ENCODE results near the gene NUP153.

NUP153 gene

GRCh38 chr6:17662585-17662984, 44.1 kb downstream of the NUP153 start:
- DNase-seq (ENCODE audit: low spot score): no peak

DNA sequence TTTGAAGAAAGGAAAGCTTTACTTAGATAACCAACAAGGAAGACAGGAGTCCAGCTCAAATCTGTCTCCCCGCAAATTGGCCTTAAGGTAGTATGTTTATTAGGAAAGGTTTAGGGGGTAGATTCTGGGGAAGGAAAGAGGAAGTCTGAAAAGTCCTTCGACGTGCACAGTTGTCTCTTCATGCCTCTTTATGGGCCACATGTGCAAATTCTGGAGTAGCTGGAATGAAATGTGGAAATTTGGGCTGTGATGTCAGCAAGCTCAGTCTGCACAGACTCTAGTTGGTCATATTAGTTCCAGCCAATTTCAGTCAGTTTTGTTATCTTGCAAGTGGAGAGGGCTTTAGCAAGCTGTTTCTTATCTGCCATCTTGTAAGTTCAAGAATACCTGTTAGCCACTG, 50.1 kb downstream of the NUP153 start:
- no peak for DNase-seq (ENCODE audit: low spot score)

DNA sequence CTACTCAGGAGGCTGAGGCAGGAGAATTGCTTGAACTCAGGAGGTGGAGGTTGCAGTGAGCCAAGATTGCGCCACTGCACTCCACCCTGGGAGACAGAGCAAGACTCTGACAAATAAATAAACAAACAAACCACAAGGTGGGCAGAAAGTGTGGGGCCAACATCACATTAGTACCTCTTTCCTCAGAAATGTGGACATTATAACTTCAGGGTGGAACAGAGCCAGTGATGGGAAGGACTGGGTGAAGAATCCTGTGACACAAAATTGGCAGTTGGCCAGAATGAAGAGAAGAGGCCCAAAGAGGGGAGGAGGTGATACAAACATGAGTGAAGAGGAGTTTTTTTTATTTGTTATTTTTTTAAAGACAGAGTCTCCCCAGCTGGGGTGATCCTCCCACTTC, 50.6 kb downstream of the NUP153 start:
- no peak for DNase-seq (ENCODE audit: low spot score)

- no peak for DNase-seq (ENCODE audit: low spot score)
Measured at GRCh38 chr6:17653198-17653882, 53.4 kb downstream of the NUP153 start.

DNA sequence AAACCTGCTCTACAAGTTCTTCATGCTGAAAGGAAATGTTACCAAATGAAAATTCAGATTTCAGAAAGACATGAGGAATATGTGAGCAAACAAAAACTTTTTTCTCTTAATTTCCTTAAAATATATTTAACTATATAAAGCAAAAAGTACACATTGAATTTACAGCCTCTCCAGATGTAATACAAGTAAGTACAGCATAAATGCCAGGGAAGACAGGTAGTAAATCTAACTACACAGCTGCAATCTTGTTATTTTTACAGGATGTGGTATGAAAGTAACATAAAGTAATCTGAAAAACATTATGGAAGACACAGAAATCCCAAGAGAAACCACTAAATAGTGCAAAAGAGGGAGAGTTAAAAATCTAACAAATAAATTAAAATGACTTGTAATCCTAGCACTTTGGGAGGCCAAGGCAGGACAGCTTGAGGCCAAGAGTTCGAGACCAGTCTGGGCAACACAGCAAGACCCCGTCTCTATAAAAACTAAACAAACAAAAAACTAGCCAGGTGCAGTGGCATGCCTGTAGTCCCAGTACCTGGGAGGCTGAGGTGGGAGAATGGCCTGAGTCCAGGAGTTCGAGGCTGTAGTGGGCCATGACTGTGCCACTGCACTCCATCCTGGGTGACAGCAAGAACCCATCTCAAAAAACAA, 55.9 kb downstream of the NUP153 start:
- DNase-seq (ENCODE audit: low spot score): no peak

DNA sequence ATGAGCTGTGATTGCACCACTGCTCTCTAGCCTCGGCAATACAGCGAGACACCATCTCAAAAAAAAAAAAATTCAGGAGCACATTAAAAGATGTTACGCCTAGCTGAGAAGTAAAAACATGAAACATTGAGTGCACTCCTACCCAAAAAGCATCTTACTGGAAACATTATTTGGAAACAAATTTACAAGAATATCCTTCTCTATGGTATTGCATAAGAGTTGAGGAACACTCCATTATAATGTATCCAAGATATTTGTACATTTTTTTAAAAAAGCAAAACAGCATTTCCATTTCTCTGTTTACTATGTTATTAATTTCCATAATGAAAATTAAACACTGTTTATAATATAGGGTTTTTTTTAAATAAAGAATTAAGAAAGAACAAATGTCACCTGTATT, 58.0 kb downstream of the NUP153 start:
- no peak for DNase-seq (ENCODE audit: low spot score)

GRCh38 chr6:17640477-17640917, 66.2 kb downstream of the NUP153 start:
- DNase-seq (ENCODE audit: low spot score): no peak

DNA sequence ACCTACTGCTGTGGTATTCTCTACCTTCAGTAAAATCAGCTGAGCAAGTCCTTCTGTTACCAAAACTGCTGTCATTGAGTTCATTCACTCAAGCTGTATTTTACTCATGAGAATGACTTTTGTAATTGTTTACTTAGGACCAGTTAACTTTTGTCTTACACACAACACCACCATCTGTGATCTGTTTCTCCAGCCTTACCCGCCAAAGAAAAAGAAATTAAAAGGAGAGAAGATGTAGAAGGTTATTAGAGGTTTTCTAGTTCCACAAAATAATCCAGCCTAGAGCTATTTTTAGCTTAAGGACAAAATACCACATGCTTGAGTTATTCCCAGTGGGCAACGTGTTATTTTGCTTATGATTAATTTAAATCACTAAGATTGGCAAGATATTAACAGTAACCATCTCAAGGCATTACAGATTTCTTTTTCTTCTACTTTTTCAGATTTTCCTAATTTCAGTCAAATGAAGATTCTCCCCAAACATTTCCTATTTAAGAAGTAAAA, 68.5 kb downstream of the NUP153 start:
- DNase-seq (ENCODE audit: low spot score): no peak

DNA sequence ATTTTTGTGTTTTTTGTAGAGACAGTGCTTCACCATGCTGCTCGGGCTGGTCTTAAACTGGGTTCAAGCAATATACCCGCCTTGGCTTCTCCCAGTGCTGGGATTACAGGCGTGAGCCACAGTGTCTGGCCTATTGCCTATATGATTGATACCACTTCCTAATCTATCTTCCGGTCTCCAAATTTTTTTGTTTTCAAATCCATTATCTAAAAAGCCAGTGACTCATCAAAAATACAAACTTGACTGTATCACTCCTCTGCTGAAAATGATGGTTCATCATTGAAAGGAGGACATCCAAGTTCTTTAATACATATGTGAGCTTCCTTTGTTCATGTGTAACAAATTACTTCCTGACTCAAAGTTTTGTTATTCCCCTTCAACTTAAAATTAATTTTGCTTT, 71.2 kb downstream of the NUP153 start:
- no peak for DNase-seq (ENCODE audit: low spot score)

DNA sequence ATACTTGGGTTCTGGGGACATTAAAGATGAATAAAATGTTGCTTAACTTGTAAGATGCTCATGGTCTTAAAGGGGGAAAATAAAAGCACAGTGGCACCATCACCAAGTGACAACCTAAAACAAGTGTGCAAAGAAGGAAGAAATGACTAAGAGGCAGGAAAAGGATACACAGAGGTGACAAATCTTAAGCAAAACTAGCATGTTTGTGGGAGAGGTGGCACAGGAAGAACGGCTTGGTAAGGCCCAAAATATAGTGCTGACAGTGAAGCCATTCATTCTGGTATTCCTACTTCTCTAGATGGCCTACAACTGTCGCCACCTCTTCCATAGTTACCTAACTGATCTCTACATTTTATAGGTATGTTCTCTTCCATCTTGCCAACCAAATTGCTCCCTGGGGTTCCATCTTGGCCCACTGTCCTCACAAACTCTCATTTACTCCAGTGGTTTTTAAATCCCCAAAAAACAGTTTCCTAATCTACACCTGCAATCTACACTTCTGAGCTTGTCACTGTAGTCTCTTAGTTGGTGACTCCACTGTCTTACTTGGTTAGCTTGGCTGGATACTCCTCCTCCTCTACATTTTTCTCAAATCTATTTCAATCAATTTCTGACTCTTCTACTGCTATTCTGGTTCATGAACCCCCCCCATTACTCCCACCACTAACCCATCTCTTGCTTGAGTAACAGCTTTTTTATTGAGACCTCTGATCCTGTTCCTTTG, 73.1 kb downstream of the NUP153 start:
- no peak for DNase-seq (ENCODE audit: low spot score)

- no peak for DNase-seq (ENCODE audit: low spot score)
Measured at GRCh38 chr6:17632934-17633333, 73.8 kb downstream of the NUP153 start.

DNA sequence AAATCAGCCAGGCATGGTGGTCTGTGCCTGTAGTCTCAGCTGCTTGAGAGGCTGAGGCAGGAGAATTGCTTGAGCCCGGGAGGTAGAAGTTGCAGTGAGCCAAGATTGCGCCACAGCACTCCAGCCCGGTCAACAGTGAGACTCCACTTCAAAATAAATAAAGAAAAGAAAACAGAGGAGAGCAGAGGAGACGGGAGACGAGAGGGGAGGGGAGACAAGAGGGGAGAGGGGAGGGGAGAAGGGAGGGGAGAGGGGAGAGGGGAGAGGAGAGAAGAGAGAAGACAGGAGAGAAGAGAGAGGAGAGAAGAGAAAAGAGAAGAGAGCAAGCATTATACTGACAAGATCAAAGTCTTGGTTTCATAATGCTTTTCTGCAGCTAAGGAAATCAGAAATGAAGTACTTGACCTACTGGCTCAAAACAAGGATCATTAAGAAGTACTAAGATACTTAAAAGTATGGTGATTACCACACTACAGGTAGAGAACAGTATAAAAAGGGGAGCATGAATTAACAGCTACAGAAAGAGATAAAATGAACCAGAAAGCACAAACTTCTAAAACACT, 76.1 kb downstream of the NUP153 start:
- no peak for DNase-seq (ENCODE audit: low spot score)

DNA sequence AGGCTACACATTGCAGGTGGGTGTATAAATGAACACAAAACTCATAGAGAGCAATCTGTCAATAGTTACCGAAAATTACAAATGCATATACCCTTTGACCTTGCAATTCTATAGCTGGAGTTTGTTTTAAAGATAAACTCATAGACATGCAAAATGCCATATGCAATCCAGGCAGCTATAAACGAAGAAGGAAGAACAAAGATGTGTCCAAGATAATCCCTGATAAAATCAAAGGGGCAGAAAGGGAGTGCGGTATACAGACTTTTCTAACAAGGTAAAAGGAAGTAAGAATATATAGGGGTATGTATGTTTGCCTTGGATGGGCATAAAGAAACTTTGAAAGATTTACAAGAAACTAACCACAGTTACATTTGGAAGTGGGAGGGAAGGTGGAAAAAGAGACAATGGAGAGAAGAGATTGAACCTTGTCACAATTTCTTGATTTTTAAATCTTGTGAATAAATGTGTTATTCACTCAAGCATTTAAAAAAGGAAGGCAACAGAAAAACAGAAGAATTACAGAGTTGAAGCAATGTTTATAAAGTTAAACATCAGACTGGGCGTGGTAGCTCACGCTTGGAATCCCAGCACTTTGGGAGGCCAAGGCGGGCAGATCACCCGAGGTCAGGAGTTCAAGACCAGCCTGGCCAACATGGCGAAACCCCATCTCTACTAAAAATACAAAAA, 76.8 kb downstream of the NUP153 start:
- DNase-seq (ENCODE audit: low spot score): no peak

- peak; percentile 22 for DNase-seq (ENCODE audit: low spot score)
Measured at GRCh38 chr6:17628873-17629272, 77.9 kb downstream of the NUP153 start.

DNA sequence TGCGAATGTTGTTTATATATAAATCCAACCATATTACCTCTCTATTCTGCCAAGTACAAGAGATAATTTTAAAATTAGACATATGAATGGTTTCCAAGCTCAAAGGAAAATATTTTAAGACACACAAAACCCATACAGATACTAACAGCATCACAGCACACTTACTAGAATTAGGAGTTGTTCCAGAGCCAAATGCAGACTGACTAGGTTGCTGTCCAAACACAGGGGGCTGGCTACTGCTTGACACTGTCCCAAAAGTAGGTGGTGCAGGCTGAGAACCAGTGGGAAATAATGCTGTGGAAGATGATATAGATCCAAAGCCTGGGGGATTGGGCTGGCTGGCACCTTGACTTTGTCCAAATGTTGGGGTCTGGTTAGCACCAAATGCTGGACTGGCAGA, 82.3 kb downstream of the NUP153 start:
- no peak for DNase-seq (ENCODE audit: low spot score)

GRCh38 chr6:17622144-17622543, 84.6 kb downstream of the NUP153 start:
- peak; percentile 83 for DNase-seq (ENCODE audit: low spot score)

DNA sequence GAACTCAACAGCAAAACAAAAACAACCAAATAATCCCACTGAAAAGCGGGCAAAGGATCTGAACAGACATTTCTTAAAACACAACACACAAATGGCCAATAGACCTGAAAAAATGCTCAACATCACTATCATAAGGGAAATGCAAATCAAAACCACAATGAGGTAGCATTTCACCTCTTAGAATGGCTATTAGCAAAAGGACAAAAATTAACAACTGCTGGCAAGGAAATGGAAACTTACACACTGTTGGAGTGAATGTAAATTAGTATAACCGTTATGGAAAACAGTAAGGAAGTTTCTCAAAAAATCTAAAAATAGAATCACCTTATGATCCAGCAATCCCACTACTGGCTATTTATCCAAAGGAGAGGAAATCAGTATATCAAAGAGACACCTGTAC, 85.7 kb downstream of the NUP153 start:
- no peak for DNase-seq (ENCODE audit: low spot score)

DNA sequence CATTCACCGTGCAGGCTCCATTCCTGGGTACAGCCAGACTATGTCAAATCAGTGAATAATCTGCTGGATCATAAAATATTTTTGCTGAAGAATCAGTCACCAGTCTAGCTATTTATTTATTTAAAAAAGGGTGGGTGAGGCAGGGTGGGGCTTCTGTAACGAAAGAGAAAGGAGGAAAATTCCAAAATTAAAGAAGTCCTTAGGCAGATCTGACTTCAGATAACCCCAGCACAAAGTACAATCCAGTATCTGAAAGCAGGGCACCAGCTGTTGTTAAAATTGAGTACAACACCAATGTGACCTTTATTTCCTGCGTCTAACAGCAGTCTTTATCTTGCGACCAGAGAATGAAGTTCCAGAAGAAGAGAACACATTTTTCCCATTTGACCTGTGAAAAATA, 90.9 kb downstream of the NUP153 start:
- no peak for DNase-seq (ENCODE audit: low spot score)

DNA sequence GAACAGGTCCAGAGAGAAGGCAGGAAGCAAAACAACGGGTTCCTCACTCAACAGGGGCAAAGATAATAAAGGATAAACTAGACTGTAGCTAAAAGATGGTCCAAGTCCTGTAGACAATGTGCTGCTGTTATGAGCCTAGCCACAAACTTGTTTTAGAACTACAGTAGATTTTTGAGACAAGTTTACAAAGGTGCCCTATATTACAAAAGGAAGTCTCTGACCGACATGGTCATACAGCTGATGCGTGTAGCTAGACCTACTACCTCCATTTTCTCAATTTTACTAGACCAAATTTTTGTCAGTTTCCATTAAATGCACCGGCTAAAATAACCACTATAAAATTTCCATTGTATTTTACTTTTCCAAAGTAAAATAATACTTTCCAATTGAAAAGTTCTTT, 94.7 kb downstream of the NUP153 start:
- no peak for DNase-seq (ENCODE audit: low spot score)

DNA sequence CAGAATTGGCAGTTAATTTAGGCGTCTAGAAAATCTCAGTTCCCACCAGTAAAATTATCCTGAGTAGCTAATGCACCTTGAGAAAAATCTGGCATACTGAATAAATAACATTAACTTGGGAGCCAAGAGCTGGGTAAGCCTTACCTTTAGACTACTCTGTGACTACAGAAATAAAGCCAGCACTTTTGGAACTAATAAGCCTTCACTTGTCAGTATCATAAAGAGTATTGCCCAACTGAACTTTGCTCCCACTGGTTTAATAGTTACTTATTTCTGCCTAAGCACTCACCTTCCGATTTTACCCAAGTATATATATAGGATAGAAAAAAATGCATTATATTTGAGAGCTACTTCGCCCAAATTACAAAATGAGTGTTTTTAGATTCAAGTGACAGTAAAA, 95.9 kb downstream of the NUP153 start:
- DNase-seq (ENCODE audit: low spot score): no peak

DNA sequence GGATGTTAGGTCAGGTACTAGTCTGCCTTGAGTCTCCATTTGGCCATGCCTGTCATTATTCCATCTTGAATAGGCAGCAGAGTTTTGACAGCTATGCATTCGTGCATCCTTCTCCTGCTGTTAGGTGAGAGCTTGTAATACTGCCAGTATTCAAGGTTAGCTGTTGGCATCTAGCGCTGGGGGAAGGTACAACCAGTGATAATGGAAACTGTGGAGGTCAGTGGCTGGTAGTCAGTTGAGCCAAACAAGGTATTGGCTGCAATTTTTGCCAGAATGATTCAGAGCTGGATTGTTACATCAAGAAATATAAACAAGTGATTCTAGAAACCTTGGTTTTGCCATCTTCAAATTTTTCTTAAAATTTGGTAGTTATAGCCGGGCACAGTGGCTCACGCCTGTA, 100.1 kb downstream of the NUP153 start:
- DNase-seq (ENCODE audit: low spot score): no peak

GRCh38 chr6:17602888-17603287, 103.8 kb downstream of the NUP153 start:
- no peak for DNase-seq (ENCODE audit: low spot score)

Data from cerebellar cortex (tissue), 1 donor.